Raji (cell line): ENCODE measurements around the gene ATP8B1.

Source experiments
- POLR2A ChIP-seq: IDR thresholded peaks from 2 replicates; pipeline ENCODE4 v1.6.1; 2011; ENCODE audit warnings: low read depth, low read length, control low read depth; ENCODE audit not compliant: insufficient read depth

The ATP8B1 gene

GRCh38 chr18:57827646-57828045 lies 24.5 kb upstream of the ATP8B1 start:
- no peak for TF ChIP-seq POLR2A

- TF ChIP-seq POLR2A, result no peak
Measured at GRCh38 chr18:57826252-57826651, 23.1 kb upstream of the ATP8B1 start.

- no peak for TF ChIP-seq POLR2A
Measured at GRCh38 chr18:57819671-57820460, 16.8 kb upstream of the ATP8B1 start.

DNA sequence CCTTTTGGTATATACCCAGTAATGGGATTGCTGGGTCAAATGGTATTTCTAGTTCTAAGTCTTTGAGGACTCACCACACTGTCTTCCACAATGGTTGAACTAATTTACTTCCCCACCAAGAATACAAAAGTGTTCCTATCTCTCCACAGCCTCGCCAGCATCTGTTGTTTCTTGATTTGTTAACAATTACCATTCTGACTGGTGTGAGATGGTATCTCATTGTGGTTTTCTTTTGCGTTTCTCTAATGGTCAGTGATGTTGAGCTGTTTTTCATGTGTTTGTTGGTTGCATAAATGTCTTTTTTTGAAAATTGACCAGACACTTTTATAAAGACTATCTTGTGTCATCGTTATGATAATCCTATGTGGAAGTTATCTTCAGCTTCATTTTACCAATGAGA lies 16.0 kb upstream of the ATP8B1 start:
- no peak for TF ChIP-seq POLR2A

GRCh38 chr18:57816208-57816954 lies 13.3 kb upstream of the ATP8B1 start:
- no peak for TF ChIP-seq POLR2A

DNA sequence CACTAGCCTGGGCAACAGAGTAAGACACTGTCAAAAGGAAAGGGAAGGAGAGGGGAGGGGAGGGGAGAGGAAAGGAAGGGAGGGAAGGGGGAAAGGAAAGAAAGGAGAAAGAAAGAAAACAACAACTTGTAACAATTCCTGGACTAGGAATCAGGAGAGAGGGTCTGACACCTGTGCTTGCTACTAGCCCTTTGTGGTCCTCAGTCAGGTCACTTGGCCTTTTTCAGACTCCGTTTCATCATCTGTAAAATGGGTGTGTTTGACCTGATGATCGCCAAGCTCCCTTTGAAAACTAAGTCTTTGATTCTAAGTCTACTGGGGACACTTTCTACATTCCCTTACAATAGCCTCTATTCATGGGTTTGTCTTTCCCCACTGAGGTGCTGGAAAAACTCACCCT lies 11.4 kb upstream of the ATP8B1 start:
- TF ChIP-seq POLR2A, result no peak

- TF ChIP-seq POLR2A, result no peak
Measured at GRCh38 chr18:57813245-57813644, 10.1 kb upstream of the ATP8B1 start.

DNA sequence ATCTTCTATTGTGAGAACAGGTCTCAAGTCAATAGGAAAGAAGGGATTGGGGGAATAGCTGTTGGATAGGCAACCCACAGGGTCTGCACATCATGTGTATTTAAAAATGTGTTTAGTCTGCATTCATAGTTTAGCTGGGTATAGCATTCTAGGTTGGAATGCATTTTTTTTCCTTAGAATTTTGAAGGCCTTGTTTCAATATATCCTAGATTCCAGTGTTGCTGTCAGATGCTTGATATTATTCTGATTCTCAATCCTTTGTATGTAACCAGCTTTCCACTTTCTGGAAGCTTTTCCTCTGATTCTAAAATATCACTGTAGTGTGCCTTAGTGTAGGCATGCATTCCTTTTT lies 9.0 kb upstream of the ATP8B1 start:
- TF ChIP-seq POLR2A, result no peak

DNA sequence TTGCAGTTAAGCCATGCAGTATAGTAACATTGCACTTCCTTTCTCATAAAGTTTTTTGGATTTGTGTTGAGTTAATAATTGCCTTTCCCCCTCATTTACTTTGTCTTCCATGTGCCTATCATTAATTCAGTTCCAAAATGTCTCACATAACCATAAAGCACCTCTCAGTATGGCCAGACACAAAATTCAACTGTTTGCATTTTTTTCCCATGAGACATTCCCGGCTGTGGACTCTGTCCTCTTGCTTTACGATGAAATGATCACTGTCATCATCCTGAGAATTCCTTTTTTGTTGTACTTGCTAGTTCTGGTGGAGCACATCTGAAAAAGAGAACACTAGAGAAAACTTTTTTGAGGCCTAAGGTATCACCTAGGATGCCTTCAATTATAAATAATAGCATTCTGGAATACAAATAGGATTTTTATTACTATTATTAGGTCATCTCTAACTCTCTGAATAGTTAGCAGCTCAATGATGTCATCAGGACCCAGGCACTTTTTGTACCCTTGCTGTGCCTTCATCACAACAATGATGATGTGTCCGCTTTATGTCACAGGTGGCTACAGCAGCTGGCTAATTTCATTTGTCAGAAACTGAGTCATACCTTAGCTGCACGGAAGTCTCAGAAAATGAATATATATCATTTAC lies 8.5 kb upstream of the ATP8B1 start:
- TF ChIP-seq POLR2A, result no peak

DNA sequence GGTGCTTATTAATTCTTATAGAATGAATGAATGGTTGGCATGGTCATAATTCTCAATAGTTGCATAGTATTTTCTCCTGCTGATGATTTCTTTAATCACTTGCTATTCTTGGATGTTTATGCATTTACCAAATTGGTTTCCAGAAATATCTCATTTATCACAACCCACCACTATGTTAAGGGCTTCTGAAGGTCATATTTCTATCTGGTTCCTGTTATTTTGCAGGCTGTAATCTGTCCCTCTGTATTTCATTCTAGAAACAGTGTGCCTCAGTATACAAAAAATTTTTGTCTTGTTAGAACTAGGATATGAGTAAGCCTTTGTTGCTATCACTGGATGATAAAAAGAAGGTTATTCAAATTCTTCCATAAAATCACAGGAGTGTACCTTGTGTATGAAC lies 6.1 kb upstream of the ATP8B1 start:
- TF ChIP-seq POLR2A, result no peak

DNA sequence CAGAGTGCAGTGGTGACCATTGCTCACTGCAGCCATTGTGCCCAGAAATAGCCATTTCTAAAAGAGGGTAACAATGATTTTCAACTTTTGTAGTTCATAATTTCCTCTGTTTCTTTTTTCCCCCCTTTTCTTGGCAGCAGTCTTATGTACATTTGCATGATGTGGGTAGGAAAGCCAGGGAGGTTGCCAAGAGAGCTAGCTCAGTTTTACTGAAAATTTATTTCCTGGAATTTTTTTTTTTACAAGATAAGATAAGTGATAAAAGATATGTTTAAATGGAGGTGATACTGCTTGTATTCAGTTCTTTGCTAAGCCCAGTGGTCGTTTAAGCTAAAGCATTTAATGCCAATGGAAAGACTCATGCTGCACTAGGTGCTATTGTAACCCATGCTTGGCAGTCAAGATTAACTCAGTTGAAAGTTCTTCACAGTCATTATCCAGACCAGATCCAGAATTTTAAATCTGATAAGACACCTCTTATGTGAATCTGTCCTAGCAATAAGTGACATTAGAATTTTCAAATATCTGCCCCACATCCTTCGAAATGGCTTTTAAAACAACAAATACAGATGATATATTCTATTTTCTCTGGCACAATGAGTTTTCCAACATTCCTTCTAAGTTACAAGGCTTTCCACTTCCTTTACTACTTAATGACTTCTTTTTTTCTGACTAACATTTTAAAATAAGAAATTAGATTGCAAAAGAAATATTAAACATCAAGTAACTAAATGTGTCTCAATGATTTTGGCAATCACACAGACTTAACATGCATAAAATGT lies 4.4 kb upstream of the ATP8B1 start:
- TF ChIP-seq POLR2A, result no peak

DNA sequence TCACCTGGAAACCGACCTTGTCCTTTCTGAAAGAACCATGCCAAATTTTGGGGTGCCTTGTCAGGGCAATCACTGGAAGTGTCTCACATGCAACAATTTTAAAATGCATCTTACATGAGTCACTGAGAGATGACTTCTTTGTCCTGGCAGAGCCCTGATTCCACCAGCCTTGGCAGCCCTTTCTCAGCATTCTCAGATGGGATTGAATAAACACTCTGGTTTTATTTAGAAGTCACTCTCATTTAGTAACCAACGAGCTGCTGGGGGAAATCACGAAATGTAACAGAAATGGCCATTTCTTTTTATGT lies 3.8 kb upstream of the ATP8B1 start:
- no peak for TF ChIP-seq POLR2A

DNA sequence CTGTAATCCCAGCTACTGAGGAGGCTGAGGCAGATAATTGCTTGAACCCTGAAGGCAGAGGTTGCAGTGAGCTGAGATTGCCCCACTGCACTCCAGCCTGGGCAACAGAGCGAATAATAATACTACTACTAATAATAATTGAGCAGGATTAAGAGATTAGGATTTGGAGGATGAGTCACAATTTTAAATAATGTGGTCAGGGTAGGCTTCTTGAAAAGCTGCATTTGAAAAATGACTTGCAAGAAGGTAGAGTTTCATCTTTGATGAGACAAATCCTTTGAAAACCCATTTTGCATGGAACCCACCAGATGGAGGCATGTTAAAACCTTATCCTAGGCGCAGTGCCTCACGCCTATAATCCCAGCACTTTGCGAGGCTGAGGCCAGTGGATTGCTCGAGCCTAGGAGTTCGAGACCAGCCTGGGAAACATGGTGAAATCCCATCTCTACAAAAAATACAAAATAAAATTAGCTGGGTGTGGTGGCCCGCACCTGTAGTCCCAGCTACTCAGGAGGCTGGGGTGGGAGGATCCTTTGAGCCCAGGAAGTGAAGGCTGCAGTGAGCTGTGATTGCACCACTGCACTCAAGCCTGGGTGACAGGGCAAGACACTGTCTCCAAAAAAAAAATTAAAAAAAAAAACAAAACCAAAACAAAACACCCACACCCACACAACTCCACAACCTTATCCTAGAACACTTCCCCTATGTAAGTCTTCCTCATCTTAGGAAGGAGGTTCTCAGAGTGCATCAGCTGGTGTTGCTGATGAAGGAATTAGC lies 3.3 kb upstream of the ATP8B1 start:
- no peak for TF ChIP-seq POLR2A

DNA sequence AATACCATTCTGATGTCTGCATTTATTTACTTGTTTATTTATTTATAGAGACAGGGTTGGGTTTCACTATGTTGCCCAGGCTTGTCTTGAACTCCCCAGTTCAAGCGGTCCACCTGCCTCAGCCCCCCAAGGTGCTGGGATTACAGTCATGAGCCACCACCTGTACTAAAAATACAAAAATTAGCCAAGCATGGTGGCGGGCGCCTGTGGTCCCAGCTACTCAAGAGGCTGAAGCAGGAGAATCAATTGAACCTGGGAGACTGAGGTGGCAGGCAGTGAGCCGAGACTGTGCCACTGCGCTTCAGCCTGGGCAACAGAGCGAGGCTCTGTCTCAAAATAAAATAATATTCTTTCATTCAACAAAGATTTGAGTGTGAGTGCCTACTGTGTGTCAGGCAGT lies 2.0 kb upstream of the ATP8B1 start:
- no peak for TF ChIP-seq POLR2A

- TF ChIP-seq POLR2A, result no peak
Measured at GRCh38 chr18:57804557-57804956, 1.4 kb upstream of the ATP8B1 start.
